GM20000 (cell line): ENCODE data around the gene EXOC1L.

Source experiments
- DNase-seq: peaks from one replicate; pipeline ENCODE4 v3.0.0; 2012; ENCODE audit warnings: low spot score
- CTCF ChIP-seq: IDR thresholded peaks from 2 replicates; pipeline ENCODE4 v1.5.1; 2012; ENCODE audit warnings: mild to moderate bottlenecking, control low read depth; ENCODE audit errors: extremely low read depth, missing control alignments

EXOC1L gene

DNA sequence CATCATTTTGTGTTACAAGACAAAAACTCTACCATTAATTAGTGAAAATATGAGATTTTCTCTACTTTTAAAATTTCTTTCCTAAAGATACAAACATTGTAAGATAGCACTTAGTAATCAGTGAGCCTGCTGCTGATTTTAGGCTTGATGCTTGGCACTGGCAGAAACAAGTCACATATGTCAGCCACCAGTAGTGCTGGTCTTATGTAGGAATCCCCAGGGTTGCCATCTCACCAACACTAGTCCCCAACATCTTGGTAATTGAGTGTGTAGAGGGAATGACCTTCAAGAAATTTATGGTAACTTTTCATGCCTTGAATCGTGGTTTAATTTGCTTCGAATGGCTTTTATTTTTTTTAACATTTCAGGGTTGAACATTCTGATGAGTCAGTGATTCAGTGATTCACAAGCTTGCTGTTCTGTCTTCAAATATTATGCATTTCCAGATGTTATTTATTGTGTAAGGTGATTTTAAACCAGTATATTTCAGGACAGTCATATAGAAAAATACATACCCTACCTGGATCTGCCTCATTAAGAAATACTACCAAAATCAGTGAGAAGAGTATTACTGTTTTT, 45.7 kb downstream of the EXOC1L start:
- no peak for DNase-seq
- TF ChIP-seq CTCF: no peak

DNA sequence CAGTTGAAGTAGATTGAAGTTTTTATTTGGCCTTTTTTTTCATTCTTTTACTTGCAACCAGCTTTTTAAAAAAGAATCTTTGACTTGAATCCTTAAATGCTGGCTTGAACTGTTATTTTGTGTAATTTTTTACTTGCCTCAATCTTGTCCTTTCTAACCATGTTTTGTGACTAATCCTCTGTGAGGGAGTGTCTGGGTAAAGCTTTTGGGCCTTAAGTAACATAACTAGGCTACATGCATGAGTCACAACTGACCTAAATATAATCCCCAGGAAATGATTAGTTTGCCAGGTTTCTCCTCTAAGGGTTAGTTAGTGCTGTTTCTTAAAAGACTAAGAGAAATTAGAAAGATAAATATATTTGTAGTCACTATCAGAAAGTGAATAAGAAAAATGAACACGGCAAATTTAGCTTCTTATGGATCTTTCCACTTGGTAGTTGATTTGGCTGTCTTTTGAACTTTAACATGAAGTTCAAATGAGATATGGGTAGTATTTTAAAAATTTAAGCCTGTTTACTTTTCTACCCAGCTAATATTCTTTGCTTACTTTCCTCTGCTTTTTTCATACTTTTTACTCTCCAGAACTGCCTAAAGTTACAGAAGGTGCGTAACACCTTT, 46.8 kb downstream of the EXOC1L start:
- TF ChIP-seq CTCF: no peak

DNA sequence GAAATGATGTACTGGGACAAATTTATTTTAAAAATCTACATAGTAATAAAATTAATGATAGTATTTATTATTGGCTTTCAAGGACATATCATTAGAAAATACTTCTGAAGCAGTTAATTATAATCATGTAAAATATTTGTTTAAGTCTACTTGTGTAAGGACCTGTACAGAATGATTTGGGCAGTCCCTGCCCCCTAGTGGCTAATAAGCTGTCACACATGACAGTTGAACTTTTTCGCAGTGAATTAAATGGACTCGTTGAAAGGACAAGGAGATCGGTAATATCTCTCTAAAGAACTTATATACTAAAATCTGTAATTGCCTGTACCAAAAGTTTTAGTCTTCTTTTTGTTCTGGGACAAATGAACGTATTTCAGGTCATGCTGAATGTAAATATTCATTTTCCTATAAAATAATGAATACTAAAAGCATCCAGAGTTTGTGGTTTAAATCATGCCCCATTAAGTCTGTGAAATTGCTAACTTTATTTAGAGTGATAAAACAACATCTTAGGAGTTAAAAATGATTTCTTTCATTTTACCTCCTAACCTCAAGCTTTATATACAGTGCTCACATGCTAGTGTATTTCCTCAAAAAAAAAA, 47.5 kb downstream of the EXOC1L start:
- DNase-seq: peak; percentile 31
- TF ChIP-seq CTCF: peak; percentile 72

More for the DNA sequence above, 46.8 kb downstream of the EXOC1L start:
- DNase-seq: peak; percentile 12

GRCh38 chr4:55868581-55869090, 49.0 kb downstream of the EXOC1L start:
- no peak for TF ChIP-seq CTCF
- no peak for DNase-seq

GRCh38 chr4:55871299-55871800, 51.8 kb downstream of the EXOC1L start:
- no peak for DNase-seq

GRCh38 chr4:55874831-55875230, 55.2 kb downstream of the EXOC1L start:
- no peak for TF ChIP-seq CTCF
- no peak for DNase-seq

More at GRCh38 chr4:55871299-55871800, 51.8 kb downstream of the EXOC1L start:
- TF ChIP-seq CTCF: no peak

- TF ChIP-seq CTCF: no peak
- no peak for DNase-seq
Observed at GRCh38 chr4:55876387-55876786, 56.8 kb downstream of the EXOC1L start.
